ENCODE results near the gene LRRC8C.
"Not testable (repeated sequence)": the region's sequence is repeated elsewhere in the genome, so short reads cannot be mapped to it uniquely, and the experiment has no call there.

DNA sequence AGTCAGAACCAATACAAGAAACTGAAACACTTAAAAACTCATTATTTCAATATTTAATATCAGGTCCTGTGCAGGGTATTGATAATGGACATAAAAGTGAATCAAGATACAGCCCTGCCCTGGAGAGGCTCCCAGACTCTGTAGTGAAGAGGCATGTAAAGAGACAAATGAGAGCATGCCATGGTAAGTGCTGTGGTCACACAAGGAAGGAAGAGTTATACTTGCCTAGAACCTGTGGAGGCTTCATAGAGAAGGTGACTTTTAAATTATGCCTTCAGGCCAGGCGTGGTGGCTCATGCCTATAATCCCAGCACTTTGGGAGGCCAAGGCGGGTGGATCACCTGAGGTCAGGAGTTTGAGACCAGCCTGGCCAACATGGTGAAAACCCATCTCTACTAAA, 3.3 kb upstream of the LRRC8C start:
- TF ChIP-seq, protein P1, sequence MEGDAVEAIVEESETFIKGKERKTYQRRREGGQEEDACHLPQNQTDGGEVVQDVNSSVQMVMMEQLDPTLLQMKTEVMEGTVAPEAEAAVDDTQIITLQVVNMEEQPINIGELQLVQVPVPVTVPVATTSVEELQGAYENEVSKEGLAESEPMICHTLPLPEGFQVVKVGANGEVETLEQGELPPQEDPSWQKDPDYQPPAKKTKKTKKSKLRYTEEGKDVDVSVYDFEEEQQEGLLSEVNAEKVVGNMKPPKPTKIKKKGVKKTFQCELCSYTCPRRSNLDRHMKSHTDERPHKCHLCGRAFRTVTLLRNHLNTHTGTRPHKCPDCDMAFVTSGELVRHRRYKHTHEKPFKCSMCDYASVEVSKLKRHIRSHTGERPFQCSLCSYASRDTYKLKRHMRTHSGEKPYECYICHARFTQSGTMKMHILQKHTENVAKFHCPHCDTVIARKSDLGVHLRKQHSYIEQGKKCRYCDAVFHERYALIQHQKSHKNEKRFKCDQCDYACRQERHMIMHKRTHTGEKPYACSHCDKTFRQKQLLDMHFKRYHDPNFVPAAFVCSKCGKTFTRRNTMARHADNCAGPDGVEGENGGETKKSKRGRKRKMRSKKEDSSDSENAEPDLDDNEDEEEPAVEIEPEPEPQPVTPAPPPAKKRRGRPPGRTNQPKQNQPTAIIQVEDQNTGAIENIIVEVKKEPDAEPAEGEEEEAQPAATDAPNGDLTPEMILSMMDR (IDR thresholded peaks at IDR 0.05), result not testable (repeated sequence)
- TF ChIP-seq POLR2A (IDR thresholded peaks at IDR 0.05), result not testable (repeated sequence)
